ENCODE results near the gene LEFTY1.
A peak's percentile ranks its signal among the peaks of the same experiment; 100 is the strongest.
"Not testable (repeated sequence)": the region's sequence is repeated elsewhere in the genome, so short reads cannot be mapped to it uniquely, and the experiment has no call there.

The LEFTY1 gene

GRCh38 chr1:225888289-225888897 is 553 bp downstream of the LEFTY1 start:
- DNase-seq (ENCODE audit: insufficient read length, low spot score) (no peak), FAIRE-seq (no peak)
- TF ChIP-seq POLR2A (IDR thresholded peaks at IDR 0.05; ENCODE audit: low read depth, low read length) = no peak

GRCh38 chr1:225887554-225888288 is 1.2 kb downstream of the LEFTY1 start:
- not testable (repeated sequence) for DNase-seq (ENCODE audit: insufficient read length, low spot score); FAIRE-seq

- FAIRE-seq = no peak
These were observed 2.0 kb downstream of the LEFTY1 start for GRCh38 chr1:225887030-225887314.

GRCh38 chr1:225886159-225887029 is 2.6 kb downstream of the LEFTY1 start:
- TF ChIP-seq POLR2A (IDR thresholded peaks at IDR 0.05; ENCODE audit: low read depth, low read length) = no peak
- FAIRE-seq (no peak), DNase-seq (ENCODE audit: insufficient read length, low spot score) (no peak)

More at GRCh38 chr1:225887030-225887314, 2.0 kb downstream of the LEFTY1 start:
- no peak for TF ChIP-seq POLR2A (IDR thresholded peaks at IDR 0.05; ENCODE audit: low read depth, low read length)
- DNase-seq (ENCODE audit: insufficient read length, low spot score) = no peak

- DNase-seq (ENCODE audit: insufficient read length, low spot score) (no peak), FAIRE-seq (no peak)
- no peak for TF ChIP-seq POLR2A (IDR thresholded peaks at IDR 0.05; ENCODE audit: low read depth, low read length)
These were observed 3.6 kb downstream of the LEFTY1 start for GRCh38 chr1:225885336-225885735.

GRCh38 chr1:225883616-225884265 is 5.2 kb downstream of the LEFTY1 start:
- no peak for TF ChIP-seq POLR2A (IDR thresholded peaks at IDR 0.05; ENCODE audit: low read depth, low read length)
- FAIRE-seq (no peak), DNase-seq (ENCODE audit: insufficient read length, low spot score) (no peak)

GRCh38 chr1:225882694-225883615 is 6.0 kb downstream of the LEFTY1 start:
- 0 out of 2 replicates have a peak, but pooled peaks have one; percentile 15 for TF ChIP-seq POLR2A (IDR thresholded peaks at IDR 0.05; ENCODE audit: low read depth, low read length)
- FAIRE-seq (no peak), DNase-seq (ENCODE audit: insufficient read length, low spot score) (peak; percentile 70)

GRCh38 chr1:225881959-225882693 is 6.8 kb downstream of the LEFTY1 start, which contains the start of gene TMEM63A:
Gene TMEM63A (minus strand): TSS chr1:225882380. CDS start chr1:225877580, 4,800 bp downstream.
- peak; percentile 85 for TF ChIP-seq POLR2A (IDR thresholded peaks at IDR 0.05; ENCODE audit: low read depth, low read length)
- DNase-seq (ENCODE audit: insufficient read length, low spot score) (peak; percentile 87), FAIRE-seq (no peak)

GRCh38 chr1:225881081-225881958 is 7.6 kb downstream of the LEFTY1 start:
- DNase-seq (ENCODE audit: insufficient read length, low spot score) = peak; percentile 60
- peak; percentile 42; the same call in 1 of the 2 replicates for TF ChIP-seq POLR2A (IDR thresholded peaks at IDR 0.05; ENCODE audit: low read depth, low read length)
- no peak for FAIRE-seq

- TF ChIP-seq POLR2A (IDR thresholded peaks at IDR 0.05; ENCODE audit: low read depth, low read length) = no peak
- FAIRE-seq (no peak), DNase-seq (ENCODE audit: insufficient read length, low spot score) (no peak)
These were observed 8.3 kb downstream of the LEFTY1 start for GRCh38 chr1:225880636-225881035.

- TF ChIP-seq POLR2A (IDR thresholded peaks at IDR 0.05; ENCODE audit: low read depth, low read length) = no peak
- no peak for FAIRE-seq
These were observed 8.7 kb downstream of the LEFTY1 start for GRCh38 chr1:225880222-225880588.

More at GRCh38 chr1:225880222-225880588, 8.7 kb downstream of the LEFTY1 start:
- DNase-seq (ENCODE audit: insufficient read length, low spot score) = no peak

Measured in H54 (cell line).